B cell (primary cell): ENCODE data around the gene GPR87. TPM values are rescaled to one million over a fixed set of nuclear protein-coding genes. Genes with fewer than 3 reads are reported as not detected.

ENCODE experiments used
- ATAC-seq: fragments of 200-7000 bp; cut with Tn5 transposase; one replicate; pipeline ENCODE4 v1.10.0; 2021; ENCODE audit warnings: low read depth, mild to moderate bottlenecking, moderate number of reproducible peaks, moderate library complexity
- CTCF ChIA-PET: fragments of 350-600 bp; sonication (Branson Sonifier 250); formaldehyde crosslinking; loops from one replicate; lab custom pipeline; 2021; ENCODE audit warnings: antibody characterized with exemption, inconsistent platforms; lab: Charles Lee
- POLR2A ChIA-PET: fragments of 350-600 bp; sonication (Branson Sonifier 250); formaldehyde crosslinking; loops from one replicate; lab custom pipeline; 2021; ENCODE audit warnings: antibody characterized with exemption; lab: Charles Lee
- DNase-seq: peaks from one replicate; pipeline ENCODE4 v3.0.0; 2013
- H2AFZ ChIP-seq: 2 replicates; pipeline ENCODE4 v1.6.1; 2012; ENCODE audit warnings: mild to moderate bottlenecking, low read depth, low read length; ENCODE audit not compliant: insufficient read depth, poor library complexity, severe bottlenecking
- H3K27ac ChIP-seq, 2 donors: 1 replicate in 1 of 2; 2 replicates in 1 of 2; pipeline ENCODE4 v1.5.1; 2012 to 2013; ENCODE audit warnings: low read length in 2 of 2, mild to moderate bottlenecking in 2 of 2, moderate library complexity in 1 of 2
- H3K27me3 ChIP-seq, 4 experiments: fragments of 200-600 bp in 1 of 4; sonication (generic) in 1 of 4; replicated peaks in 1 of 4; 1 replicate in 2 of 4; 2 replicates in 2 of 4; pipeline versions ENCODE4 v1.6.1 to v1.7.0; 2013 to 2016; ENCODE audit warnings: low read length in 3 of 4, mild to moderate bottlenecking in 2 of 4, mixed read lengths in 1 of 4, moderate library complexity in 1 of 4; ENCODE audit not compliant: insufficient read depth in 4 of 4, control insufficient read depth in 3 of 4; ENCODE audit errors: control extremely low read depth in 1 of 4
- H3K36me3 ChIP-seq, 2 experiments: replicated peaks in 1 of 2; 1 replicate in 1 of 2; 2 replicates in 1 of 2; pipeline versions ENCODE4 v1.6.1 to v1.7.1; 2013; ENCODE audit warnings: low read length in 1 of 2; ENCODE audit not compliant: insufficient read depth in 2 of 2, control insufficient read depth in 1 of 2; ENCODE audit errors: control extremely low read depth in 1 of 2, extremely low read depth in 1 of 2
- H3K4me1 ChIP-seq, 2 donors: fragments of 200-600 bp in 1 of 2; sonication (generic) in 1 of 2; 1 replicate in 1 of 2; 2 replicates in 1 of 2; pipeline versions ENCODE4 v1.5.1 to v1.6.1; 2013 to 2017; ENCODE audit warnings: low read length in 2 of 2; ENCODE audit not compliant: control insufficient read depth in 2 of 2, insufficient read depth in 2 of 2
- H3K4me2 ChIP-seq: replicated peaks from 2 replicates; pipeline ENCODE3; 2012; ENCODE audit warnings: mild to moderate bottlenecking, low read depth, low read length; ENCODE audit not compliant: poor library complexity, severe bottlenecking
- H3K4me3 ChIP-seq, 5 experiments: fragments of 200-600 bp in 1 of 5; sonication (generic) in 1 of 5; 1 replicate in 3 of 5; 2 replicates in 2 of 5; pipeline versions ENCODE4 v1.5.1 to v1.7.0; 2011 to 2016; ENCODE audit warnings: low read length in 4 of 5, mild to moderate bottlenecking in 4 of 5, low read depth in 2 of 5, control low read depth in 1 of 5, moderate library complexity in 1 of 5; ENCODE audit not compliant: insufficient read depth in 1 of 5; ENCODE audit errors: control extremely low read depth in 1 of 5, extremely low read depth in 1 of 5
- H3K79me2 ChIP-seq: fragments of 200-600 bp; sonication (generic); one replicate; pipeline ENCODE4 v1.6.0; 2016; ENCODE audit warnings: low read length; ENCODE audit not compliant: control insufficient read depth, insufficient read depth
- H3K9ac ChIP-seq: fragments of 200-600 bp; sonication (generic); 2 replicates; pipeline ENCODE4 v1.6.1; 2017; ENCODE audit warnings: mild to moderate bottlenecking, low read length, moderate library complexity
- H3K9me3 ChIP-seq, 3 donors: one replicate each; pipeline versions ENCODE4 v1.6.1 to v1.7.1; 2013; ENCODE audit warnings: low read length in 2 of 3; ENCODE audit not compliant: control insufficient read depth in 2 of 3, insufficient read depth in 1 of 3; ENCODE audit errors: control extremely low read depth in 1 of 3
- H4K20me1 ChIP-seq: 2 replicates; pipeline ENCODE4 v1.6.0; 2012; ENCODE audit warnings: mild to moderate bottlenecking, low read length; ENCODE audit not compliant: insufficient read depth, control insufficient read depth, poor library complexity, severe bottlenecking
- H3K27ac Mint-ChIP-seq: one replicate; pipeline ENCODE4 v1.8.0; 2021; ENCODE audit warnings: mixed read lengths
- H3K27me3 Mint-ChIP-seq: one replicate; pipeline ENCODE4 v1.8.0; 2021; ENCODE audit warnings: mixed read lengths
- H3K4me1 Mint-ChIP-seq: one replicate; pipeline ENCODE4 v1.8.0; 2021; ENCODE audit warnings: mixed read lengths
- H3K4me3 Mint-ChIP-seq: one replicate; pipeline ENCODE4 v1.8.0; 2021; ENCODE audit warnings: mixed read lengths
- H3K9me3 Mint-ChIP-seq: one replicate; pipeline ENCODE4 v1.8.0; 2022; ENCODE audit warnings: mixed read lengths; ENCODE audit not compliant: insufficient read depth
- EZH2 ChIP-seq: IDR thresholded peaks from 2 replicates; pipeline ENCODE4 v1.6.1; 2012; ENCODE audit warnings: borderline replicate concordance, low read depth, mild to moderate bottlenecking, moderate library complexity, low read length; ENCODE audit not compliant: insufficient read depth, poor library complexity, severe bottlenecking
- WGBS: methylation state at CpG from one replicate; pipeline ENCODE4 v1.1.5; 2013; ENCODE audit warnings: missing lambda C conversion rate; ENCODE audit not compliant: insufficient coverage; 5-methylcytosine and 5-hydroxymethylcytosine counted together
- intact Hi-C: fragments of 100-400 bp; cut with micrococcal nuclease; formaldehyde crosslinking; loops from one replicate; pipeline ENCODE4 v1.10.0; 2022
- polyA plus RNA-seq: library from polyadenylated mRNA; depleted of rRNA; stranded (reverse); fragments of >200 nt; gene quantifications from 2 replicates; pipeline ENCODE4 v1.2.3, GENCODE V29; 2012
- total RNA-seq, 2 donors: library from RNA; stranded (reverse); fragments of 120-200 nt in 1 of 2; gene quantifications; 1 replicate in 1 of 2; 2 replicates in 1 of 2; pipeline versions ENCODE4 v1.2.3 to v1.2.4, GENCODE V29; 2013 to 2022
- TF ChIP-seq, protein P1 (sequence below): fragments of 200-600 bp; IDR thresholded peaks from one replicate; pipeline ENCODE4 v1.8.0; 2022; ENCODE audit warnings: antibody characterized with exemption, mild to moderate bottlenecking

Gene GPR87
- total and polyA plus RNA-seq, 2 donors (not counting 1 experiment from before 2014, with no cell fraction given), result not detected

DNA sequence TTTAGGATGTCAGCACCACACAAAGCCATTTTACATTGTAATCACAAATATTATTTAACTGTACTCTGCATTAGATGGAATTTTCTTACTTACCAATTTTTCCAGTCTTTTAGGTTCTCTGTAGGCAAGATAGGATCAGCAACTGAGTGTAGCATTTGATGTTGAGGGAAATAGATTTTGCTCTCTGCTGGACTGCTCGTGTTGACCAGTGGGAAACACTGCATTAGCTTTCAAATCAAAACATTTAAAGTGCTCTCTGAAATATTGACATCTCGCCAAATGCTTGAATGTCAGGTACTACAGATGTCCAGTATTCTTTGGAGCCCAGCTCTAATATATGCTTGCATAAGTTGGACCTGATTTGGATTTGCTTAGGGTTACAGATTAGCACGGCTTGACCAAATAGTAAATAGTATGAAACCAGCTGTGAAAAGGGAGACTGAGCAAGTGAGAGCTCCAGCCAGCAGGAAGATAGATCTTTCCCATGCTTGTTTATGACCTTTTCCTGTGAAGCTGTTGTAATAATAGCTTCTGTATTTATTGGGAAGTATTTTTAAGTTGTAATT lies 67.8 kb downstream of the GPR87 start:
- Histone ChIP-seq H3K27me3 (no peaks in the 10 kb centered on the region), H3K4me2 (no peak overlapping the region), H3K4me3 (no peak overlapping the region), H3K79me2 (peaks cover 18% of the 10 kb centered on the region), H3K4me1 (no peaks in the 10 kb centered on the region), H3K9ac (no peak overlapping the region), H4K20me1 (no peaks in the 10 kb centered on the region), H3K36me3 (no peaks in the 10 kb centered on the region), H3K27ac (no peak overlapping the region), H3K9me3 (no peaks in the 10 kb centered on the region), H2AFZ (no peak overlapping the region)
- ChIA-PET CTCF (interaction anchor here (1.0 to 1.5 kb wide), 3 partner anchors 8 to 22 kb away, joined by 3 to 10 read pairs (median 3); no protein-coding TSS in a partner anchor), POLR2A (no interaction called here)
- no peaks in the 10 kb centered on the region for H3K9me3 Mint-ChIP-seq
- intact Hi-C loops, result no loop called here
- H3K4me3 Mint-ChIP-seq, result no peak overlapping the region
- DNase-seq, result no peak
- peaks cover 11% of the 10 kb centered on the region for H3K4me1 Mint-ChIP-seq
- no peak for TF ChIP-seq EZH2
- TF ChIP-seq, protein P1, sequence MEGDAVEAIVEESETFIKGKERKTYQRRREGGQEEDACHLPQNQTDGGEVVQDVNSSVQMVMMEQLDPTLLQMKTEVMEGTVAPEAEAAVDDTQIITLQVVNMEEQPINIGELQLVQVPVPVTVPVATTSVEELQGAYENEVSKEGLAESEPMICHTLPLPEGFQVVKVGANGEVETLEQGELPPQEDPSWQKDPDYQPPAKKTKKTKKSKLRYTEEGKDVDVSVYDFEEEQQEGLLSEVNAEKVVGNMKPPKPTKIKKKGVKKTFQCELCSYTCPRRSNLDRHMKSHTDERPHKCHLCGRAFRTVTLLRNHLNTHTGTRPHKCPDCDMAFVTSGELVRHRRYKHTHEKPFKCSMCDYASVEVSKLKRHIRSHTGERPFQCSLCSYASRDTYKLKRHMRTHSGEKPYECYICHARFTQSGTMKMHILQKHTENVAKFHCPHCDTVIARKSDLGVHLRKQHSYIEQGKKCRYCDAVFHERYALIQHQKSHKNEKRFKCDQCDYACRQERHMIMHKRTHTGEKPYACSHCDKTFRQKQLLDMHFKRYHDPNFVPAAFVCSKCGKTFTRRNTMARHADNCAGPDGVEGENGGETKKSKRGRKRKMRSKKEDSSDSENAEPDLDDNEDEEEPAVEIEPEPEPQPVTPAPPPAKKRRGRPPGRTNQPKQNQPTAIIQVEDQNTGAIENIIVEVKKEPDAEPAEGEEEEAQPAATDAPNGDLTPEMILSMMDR, result no peak
- 100% methylated on average over 2 of the region's 3 CpGs for WGBS
- ATAC-seq, result no peak
- H3K27ac Mint-ChIP-seq, result no peak overlapping the region
- no peaks in the 10 kb centered on the region for H3K27me3 Mint-ChIP-seq

Other genes with a start within 250 kb of the GPR87 start
- 0.30 and 0.58 TPM in 2 replicates for gene MED12L, start 231.2 kb downstream of the GPR87 start, total RNA-seq
- 0.06 and 0.07 TPM in 2 replicates for gene MED12L, start 231.2 kb downstream of the GPR87 start, polyA plus RNA-seq
- gene GPR171, start 113.6 kb downstream of the GPR87 start, total RNA-seq, result 1.1 and 1.6 TPM in 2 replicates
- 0.75 and 1.3 TPM in 2 replicates for gene GPR171, start 113.6 kb downstream of the GPR87 start, polyA plus RNA-seq
- 6.0 and 7.0 TPM in 2 replicates for gene P2RY14, start 38.3 kb downstream of the GPR87 start, total RNA-seq
- gene P2RY14, start 38.3 kb downstream of the GPR87 start, polyA plus RNA-seq, result 11.3 and 12.3 TPM in 2 replicates
- 0.90 and 1.0 TPM in 2 replicates for gene P2RY13, start 12.7 kb upstream of the GPR87 start, total RNA-seq
- 0.13 and 0.92 TPM in 2 replicates for gene P2RY13, start 12.7 kb upstream of the GPR87 start, polyA plus RNA-seq
- 0.73 and 0.79 TPM in 2 replicates for gene P2RY12, start 67.9 kb upstream of the GPR87 start, total RNA-seq
- 0.17 and 0.42 TPM in 2 replicates for gene P2RY12, start 67.9 kb upstream of the GPR87 start, polyA plus RNA-seq
- gene IGSF10, start 144.2 kb upstream of the GPR87 start, total RNA-seq, result not detected in 2 replicates
- 0.03 TPM in 1 of 2 replicates, not detected in the other for gene IGSF10, start 144.2 kb upstream of the GPR87 start, polyA plus RNA-seq